GM21723 (cell line): Measurements from ENCODE around the gene LRP6.
"Not testable (repeated sequence)": the region's sequence is repeated elsewhere in the genome, so short reads cannot be mapped to it uniquely, and the experiment has no call there.

Source experiments
- ATAC-seq: cut with Tn5 transposase; IDR thresholded peaks from one replicate; pipeline ENCODE4 v1.9.1; 2021; ENCODE audit warnings: mild to moderate bottlenecking, moderate library complexity; ENCODE audit not compliant: unreplicated experiment

The LRP6 gene

DNA sequence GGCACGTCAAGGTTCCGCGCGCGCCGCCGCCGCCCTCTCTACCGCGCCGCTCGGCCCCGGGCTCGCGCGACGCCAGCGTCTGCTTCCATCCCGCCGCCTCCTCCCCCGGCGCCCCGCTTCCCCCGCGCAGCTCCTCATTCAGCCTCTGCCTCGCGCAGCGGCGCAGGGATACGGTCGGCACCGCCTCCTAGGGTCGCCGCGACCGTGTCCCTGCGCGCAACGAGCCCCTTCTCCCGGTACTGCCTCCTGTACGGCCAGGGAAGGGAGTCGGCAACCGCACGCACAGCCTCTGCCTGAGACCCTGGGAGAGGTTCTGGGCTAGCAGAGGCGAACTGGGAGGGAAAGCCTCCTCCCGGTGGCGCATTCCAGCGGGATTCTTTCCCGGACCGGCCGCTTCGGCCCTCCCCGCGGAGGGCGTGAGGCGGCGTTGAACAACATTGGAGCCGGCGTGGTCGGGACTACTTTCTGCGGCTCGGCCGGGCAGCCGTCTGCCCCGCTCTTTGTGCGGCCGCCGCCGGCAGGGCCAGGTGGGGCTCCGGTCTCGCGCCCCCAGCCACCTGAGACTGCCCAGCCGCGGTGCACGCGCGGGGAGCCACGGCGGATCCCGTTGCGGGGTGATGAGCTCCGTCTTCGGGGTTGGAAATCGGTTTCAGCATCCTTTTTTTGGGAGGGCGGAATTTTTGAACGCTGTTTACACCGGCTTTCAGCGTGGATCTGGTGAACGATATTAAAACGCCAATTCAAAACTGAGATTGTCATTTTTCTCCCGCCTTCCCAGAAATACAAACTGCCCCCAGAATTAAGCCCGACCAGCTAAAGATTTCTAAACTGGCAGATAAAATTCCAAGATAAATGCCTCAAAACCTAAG lies at the start of gene LRP6:
Gene LRP6 (minus strand): TSS at position 172 of the 869 bp plus-strand sequence. CDS start 309 bp downstream, outside the sequence.
- ATAC-seq, result peak; percentile 86

DNA sequence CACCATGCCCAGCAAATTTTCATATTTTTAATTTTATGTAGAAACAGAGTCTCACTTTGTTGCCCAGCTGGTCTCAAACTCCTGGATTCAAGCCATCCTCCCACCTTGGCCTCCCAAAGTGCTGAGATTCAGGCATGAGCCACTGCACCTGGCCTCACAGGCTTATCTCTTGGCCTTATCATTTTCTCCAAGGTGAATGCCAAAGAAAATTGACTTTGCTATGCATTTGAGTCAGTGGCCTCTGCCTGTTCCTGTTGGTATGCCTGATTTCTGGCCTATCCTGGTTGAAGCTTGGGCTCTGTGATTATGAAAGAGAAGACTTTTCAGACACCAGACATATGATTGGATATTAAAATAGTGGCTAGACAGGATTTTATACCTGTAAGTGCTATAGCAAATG lies 49.0 kb upstream of the LRP6 start:
- no peak for ATAC-seq

DNA sequence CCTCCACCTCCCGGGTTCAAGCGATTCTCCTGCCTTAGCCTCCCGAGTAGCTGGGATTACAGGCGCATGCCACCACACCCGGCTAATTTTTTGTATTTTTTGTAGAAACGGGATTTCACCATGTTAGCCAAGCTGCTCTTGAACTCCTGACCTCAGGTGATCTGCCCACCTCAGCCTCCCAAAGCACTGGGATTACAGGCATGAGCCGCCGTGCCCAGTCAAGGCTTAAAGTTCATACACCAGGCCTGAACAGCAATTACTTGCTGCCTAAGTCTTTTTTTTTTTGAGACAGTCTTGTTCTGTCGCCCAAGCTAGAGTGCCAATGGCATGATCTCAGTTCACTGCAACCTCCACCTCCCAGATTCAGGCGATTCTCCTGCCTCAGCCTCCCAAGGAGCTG lies 43.9 kb upstream of the LRP6 start:
- ATAC-seq, result not testable (repeated sequence)

GRCh38 chr12:12305568-12306300 lies 38.9 kb upstream of the LRP6 start:
- ATAC-seq, result no peak

DNA sequence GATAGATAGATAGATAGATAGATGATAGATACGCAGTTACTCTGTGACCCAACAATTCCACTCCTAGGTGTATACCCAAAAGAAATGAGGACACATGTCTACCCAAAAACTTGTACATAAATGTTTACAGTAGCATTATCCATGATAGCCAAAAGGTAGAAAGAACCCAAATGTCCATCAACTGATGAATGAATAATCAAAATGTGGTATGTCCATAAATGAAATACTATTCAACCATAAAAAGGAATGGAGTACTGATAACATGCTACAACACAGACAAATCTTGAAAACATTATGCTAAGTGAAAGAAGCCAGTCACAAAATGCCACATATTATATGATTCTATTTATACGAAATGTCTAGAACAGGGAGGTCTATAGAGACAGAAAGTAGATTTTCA lies 36.1 kb upstream of the LRP6 start:
- ATAC-seq, result no peak

DNA sequence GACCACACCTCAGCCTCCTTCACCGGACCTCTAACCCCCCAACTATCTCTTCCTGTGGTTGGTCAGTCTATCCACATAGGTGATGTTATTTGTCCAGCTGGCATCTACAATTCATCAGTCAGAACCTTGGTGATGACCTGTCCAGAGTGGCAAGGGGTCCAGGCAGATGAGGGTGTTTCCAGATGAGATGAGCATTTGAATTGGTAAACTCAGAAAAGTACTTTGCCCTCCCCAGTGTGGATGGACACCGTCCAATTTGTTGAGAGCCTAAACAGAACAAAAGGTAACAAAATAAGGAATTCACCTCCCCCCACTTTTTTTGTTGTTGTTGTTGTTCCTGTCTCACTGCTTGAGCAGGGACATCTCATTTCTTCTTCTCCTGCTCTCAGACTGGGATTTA lies 34.3 kb upstream of the LRP6 start:
- ATAC-seq, result no peak

DNA sequence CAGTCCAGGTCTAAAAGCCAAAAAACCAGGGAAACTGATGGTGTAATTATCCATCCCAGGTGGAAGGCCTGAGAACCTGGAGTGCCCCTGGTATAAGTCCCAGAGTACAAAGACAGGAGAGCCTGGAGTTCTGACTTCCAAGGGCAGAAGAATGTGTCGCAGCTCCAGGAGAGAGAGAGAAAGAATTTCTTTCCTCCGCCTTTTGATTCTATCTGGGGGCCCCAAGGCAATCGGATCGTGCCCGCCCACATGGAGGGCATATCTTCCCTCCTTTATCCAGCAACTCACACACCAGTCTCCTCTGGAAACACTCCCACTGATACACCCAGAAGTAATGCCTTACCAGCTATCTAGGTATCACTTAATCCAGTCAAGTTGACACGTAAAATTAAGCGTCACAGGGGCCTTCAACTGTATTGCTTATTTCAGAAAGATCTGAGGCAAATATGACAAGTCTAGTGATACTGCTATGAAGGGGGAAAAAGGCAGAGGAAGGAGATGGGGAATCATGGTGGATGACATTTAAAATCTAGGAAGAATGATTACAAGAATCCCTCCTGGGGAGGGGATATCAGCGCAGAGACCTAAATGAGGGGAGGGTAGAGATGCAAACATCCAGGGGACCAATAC lies 30.5 kb upstream of the LRP6 start:
- ATAC-seq, result no peak

DNA sequence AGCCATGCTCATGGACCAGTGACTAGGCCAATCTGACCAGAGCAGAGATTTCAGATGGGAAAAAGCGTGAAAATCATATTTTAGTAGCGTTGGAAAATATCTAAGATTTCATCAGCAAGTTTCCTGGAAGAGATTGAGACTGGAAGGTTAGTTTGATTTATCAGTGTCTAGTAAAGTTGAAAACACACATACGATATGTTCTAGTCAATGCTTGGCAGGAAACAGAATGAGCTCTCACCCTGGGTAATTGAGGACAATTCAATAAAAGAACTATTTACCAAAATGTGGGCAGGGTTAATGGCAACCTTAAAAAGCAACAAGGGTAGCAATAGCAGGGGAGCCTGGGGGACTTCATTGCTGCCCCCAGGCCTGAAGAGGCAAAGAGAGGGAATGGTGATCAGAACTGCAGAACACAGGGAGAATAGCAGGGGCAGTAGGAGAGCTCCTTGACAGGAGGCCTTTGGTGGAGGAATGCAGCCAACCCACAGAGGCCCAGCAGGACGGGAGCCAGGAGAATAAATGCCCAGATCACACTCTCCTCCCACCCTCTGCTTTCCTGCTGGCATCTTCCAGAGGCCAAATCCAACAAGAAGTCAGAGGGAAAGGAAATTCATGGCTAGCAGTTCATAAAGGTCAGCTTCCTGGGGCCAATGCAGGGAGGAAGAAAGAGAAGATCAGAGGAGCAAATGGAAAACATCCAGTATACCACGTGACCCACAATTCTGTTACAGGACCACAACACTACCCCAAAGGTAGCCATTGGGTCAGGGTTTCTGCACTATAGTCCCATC lies 27.6 kb upstream of the LRP6 start:
- no peak for ATAC-seq

- ATAC-seq, result no peak
Measured at GRCh38 chr12:12290206-12290605, 23.4 kb upstream of the LRP6 start.

DNA sequence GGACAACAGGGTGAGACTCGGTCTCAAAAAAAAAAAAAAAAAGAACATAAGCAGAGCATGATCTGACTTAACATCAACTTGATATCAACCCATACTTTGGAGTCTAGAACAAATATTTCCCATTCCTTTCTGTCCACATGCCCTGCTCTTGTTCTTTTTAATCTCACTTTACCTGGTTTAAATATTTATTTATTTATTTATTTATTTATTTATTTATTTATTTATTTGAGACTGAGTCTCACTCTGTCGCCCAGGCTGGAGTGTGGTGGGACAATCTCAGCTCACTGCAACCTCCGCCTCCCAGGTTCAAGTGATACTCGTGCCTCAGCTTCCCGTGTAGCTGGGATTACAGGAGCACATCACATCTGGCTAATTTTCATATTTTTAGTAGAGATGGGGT lies 19.6 kb upstream of the LRP6 start:
- no peak for ATAC-seq

DNA sequence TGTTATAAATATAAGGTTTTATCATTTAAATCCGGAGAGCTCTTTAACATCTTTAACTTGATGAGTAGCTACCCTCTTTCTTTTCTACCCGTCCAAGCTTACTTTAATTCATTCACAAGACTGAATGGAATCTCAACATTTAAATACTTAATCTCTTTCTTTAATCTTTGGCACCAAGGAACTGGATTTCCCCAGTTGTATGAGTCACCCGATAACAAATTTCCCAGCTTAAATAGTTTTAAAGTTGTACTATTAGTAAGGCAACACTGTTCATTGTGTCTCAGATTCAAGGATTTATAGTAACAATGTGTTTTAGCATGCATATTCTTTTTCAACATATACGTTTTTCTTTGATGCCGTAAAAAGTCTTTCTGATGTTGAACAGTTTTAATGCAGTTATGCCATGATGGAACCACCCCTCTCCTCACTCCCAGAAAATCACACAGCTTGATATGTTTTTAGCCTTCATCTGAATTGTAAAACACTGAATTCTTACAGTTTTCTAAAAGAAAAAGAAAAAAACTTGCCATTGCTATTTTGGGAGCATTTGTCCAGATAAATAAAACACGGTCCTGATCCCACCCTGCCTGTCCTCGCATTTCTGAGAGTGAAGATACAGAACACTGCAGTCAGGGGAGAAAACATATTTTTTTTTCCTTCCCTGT lies 16.0 kb upstream of the LRP6 start:
- no peak for ATAC-seq

DNA sequence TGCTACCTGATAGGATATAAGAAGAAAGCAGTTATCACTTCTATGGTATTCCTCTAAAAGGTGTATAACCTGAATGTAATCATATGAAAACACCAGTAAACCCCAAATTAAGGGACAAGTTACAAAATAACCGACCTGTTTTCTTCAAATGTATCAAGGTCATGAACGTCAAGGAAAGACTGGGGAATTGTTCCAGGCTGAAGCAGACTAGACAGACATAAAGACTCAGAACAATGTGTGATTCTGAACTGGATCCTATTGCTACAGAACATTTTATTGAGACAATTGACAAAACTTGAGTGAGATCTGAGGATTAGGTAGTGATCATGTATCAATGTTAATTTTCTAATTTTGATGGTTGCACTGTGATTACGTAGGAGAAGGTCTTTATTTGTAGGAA lies 15.4 kb upstream of the LRP6 start:
- no peak for ATAC-seq

GRCh38 chr12:12281134-12281533 lies 14.3 kb upstream of the LRP6 start:
- ATAC-seq, result no peak

GRCh38 chr12:12278899-12279298 lies 12.1 kb upstream of the LRP6 start:
- ATAC-seq, result no peak

DNA sequence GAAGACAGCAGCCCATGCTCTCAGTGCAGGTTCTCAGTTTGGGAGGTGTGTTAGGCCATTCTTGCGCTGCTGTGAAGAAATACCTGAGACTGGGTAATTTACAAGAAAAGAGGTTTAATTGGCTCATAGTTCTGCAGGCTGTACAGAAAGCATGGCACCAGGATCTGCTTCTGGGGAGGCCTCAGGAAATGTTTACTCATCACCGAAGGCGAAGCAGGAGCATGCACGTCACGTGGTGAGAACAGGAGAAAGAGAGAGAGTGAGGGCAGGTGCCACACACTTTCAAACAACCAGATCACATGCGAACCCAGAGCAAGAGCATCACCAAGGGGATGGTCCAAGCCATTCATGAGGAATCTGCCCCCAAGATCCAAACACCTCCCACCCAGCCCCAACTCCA lies 9.0 kb upstream of the LRP6 start:
- ATAC-seq, result no peak

DNA sequence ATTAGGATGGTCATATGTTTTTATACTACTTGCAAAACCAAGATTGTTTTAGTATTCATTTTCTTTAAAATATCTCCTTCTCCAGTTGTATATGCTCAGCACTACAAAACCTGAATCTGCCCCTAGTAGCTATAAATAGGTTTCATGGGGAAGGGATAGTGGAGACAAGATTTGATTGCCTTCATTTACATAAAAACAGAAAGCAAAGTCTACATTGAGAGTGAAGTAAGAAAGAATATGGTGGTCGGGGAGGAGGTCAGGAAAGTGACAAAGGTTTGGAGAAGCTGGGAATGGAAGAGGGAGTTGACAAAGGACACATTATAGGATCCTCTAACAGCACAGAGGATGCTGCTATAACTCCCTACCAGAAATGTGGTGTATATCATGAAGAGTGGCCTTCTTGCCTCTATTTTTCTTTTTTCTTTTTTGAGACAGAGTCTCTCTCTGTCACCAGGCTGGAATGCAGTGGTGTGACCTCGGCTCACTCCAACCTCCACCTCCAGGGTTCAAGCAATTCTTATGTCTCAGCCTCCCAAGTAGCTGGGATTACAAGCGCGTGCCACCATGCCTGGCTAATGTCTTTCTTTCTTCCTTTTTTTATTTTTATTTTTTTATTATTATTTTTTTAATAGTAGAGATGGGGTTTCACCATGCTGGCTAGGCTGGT lies 6.6 kb upstream of the LRP6 start:
- ATAC-seq, result no peak

DNA sequence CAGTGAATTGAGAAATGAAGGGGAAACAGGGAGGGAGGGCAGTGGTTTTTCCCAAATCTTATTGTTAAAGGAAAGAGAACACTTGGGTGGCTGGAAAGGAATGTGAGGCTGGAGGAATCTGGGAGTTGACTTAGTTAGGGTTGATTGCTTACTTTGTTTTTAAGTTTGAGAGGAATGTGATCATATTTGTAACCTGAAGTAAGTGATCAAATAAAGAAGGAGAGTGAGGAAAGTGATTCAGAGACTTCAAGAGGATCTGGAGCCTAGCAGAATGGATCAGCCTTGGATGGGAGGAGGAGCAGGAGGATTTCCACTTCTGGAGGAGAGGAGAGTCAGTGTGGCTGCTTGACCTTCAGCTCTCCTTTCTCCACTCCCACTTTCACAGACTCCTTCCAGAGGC lies 6.0 kb upstream of the LRP6 start:
- ATAC-seq, result no peak

DNA sequence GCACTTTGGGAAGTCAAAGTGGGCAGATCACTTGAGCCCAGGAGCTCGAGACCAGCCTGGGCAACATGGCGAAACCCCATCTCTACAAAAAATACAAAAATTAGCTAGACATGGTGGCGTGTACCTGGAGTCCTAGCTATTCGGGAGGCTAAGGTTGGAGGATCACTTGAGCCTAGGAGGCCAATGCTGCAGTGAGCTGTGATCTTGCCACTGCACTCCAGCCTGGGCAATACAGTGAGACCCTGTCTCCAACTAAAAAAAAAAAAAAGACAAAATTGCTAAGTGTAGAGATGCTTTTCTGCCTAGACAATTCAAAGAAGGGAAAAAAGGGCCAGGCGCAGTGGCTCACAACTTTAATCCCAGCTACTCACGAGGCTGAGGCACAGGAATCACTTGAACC lies 3.4 kb upstream of the LRP6 start:
- no peak for ATAC-seq

DNA sequence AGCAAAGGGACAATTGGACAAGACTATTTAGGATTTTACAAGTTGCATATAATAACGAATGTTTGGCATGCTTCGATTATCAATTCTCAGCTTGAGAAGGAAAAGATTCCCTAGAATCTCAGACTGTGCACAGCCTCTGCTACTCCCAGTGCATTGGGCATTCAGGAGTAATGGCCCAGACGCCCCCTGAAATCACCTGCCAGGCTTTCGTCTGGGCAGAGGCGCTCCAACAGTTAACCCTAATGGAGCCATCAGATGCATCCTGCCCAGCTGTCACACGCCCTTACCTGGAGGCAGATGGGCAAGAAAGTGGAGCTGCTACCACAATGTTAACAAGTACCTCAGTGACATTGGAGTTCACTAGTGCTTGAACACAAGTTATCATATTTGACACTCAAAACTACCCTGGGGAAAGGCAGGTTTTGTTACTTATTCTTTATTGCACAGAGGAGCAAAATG lies 927 bp upstream of the LRP6 start:
- no peak for ATAC-seq

DNA sequence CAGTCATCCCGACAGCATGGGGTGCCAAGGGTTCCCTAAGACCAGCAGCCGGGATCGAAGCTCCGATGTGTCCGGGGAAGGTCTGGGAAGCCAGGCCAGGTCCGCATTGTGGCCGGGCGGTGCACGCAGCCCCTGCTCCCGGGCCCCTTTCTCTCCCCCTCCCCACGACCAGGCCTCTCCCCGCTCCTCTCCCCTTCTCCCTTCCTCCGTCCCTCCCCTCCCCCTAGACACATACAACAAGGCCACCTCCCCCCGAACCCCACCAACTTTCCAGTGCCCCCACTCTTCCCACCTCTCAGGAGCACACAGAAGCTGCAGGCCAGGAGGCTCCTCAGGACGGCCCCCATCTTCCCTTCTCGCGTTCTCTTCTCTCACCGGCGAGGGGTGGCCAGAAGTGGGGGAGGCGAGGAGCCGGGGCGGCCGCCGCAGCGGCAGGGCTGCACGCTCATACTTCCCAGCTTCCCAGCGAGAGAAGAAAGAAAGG lies 413 bp downstream of the LRP6 start:
- ATAC-seq, result no peak
